ENCODE data around the gene FBLN2.
"Not testable (repeated sequence)": the region's sequence is repeated elsewhere in the genome, so short reads cannot be mapped to it uniquely, and the experiment has no call there.

The FBLN2 gene

GRCh38 chr3:13513913-13514517 is 34.9 kb upstream of the FBLN2 start:
- no peak for DNase-seq (ENCODE audit: low spot score)

GRCh38 chr3:13514639-13515435 is 34.1 kb upstream of the FBLN2 start:
- DNase-seq (ENCODE audit: low spot score): no peak

- DNase-seq (ENCODE audit: low spot score): no peak
Observed at GRCh38 chr3:13515786-13516759, 32.9 kb upstream of the FBLN2 start.

GRCh38 chr3:13516760-13517135 is 32.2 kb upstream of the FBLN2 start:
- DNase-seq (ENCODE audit: low spot score): no peak

GRCh38 chr3:13517253-13517977 is 31.5 kb upstream of the FBLN2 start:
- DNase-seq (ENCODE audit: low spot score): no peak

GRCh38 chr3:13518516-13518953 is 30.4 kb upstream of the FBLN2 start:
- DNase-seq (ENCODE audit: low spot score): no peak

GRCh38 chr3:13519006-13519791 is 29.7 kb upstream of the FBLN2 start:
- DNase-seq (ENCODE audit: low spot score): no peak

- DNase-seq (ENCODE audit: low spot score): no peak
Observed at GRCh38 chr3:13520326-13520880, 28.5 kb upstream of the FBLN2 start.

- DNase-seq (ENCODE audit: low spot score): no peak
Observed at GRCh38 chr3:13521309-13521708, 27.6 kb upstream of the FBLN2 start.

- not testable (repeated sequence) for DNase-seq (ENCODE audit: low spot score)
Observed at GRCh38 chr3:13521749-13522148, 27.2 kb upstream of the FBLN2 start.

GRCh38 chr3:13522236-13522635 is 26.7 kb upstream of the FBLN2 start:
- no peak for DNase-seq (ENCODE audit: low spot score)

- DNase-seq (ENCODE audit: low spot score): no peak
Observed at GRCh38 chr3:13524979-13525669, 23.8 kb upstream of the FBLN2 start.

- DNase-seq (ENCODE audit: low spot score): no peak
Observed at GRCh38 chr3:13525827-13526625, 22.9 kb upstream of the FBLN2 start.

- no peak for DNase-seq (ENCODE audit: low spot score)
Observed at GRCh38 chr3:13526626-13526949, 22.3 kb upstream of the FBLN2 start.

GRCh38 chr3:13528217-13528867 is 20.6 kb upstream of the FBLN2 start:
- DNase-seq (ENCODE audit: low spot score): peak; percentile 64

GRCh38 chr3:13529196-13530112 is 19.5 kb upstream of the FBLN2 start:
- no peak for DNase-seq (ENCODE audit: low spot score)

- no peak for DNase-seq (ENCODE audit: low spot score)
Observed at GRCh38 chr3:13530241-13531009, 18.5 kb upstream of the FBLN2 start.

All from NAMALWA (cell line).